SK-N-SH (cell line): Measurements from ENCODE around the gene IBTK. TPM values are rescaled to one million over a fixed set of nuclear protein-coding genes. Genes with fewer than 3 reads are reported as not detected.

ENCODE experiments used
- CTCF ChIA-PET: fragments of 300-600, 350-600 bp; formaldehyde crosslinking; extraction: SDS; loops from one replicate; lab custom pipeline; 2021; lab: Yijun Ruan, JAX
- POLR2A ChIA-PET: fragments of 350-600 bp; sonication (Branson Sonifier 250); formaldehyde crosslinking; extraction: SDS; loops from one replicate; lab custom pipeline; 2020; ENCODE audit warnings: antibody characterized with exemption, inconsistent platforms; lab: Yijun Ruan, JAX
- DNase-seq: peaks from one replicate; pipeline ENCODE4 v3.0.0; 2012
- H2AFZ ChIP-seq: fragments of 200-600 bp; sonication (generic); 2 replicates; pipeline ENCODE4 v1.8.1; 2016; ENCODE audit warnings: antibody characterized with exemption, mild to moderate bottlenecking, low read depth
- H3F3A ChIP-seq: fragments of 200-600 bp; sonication (generic); replicated peaks from 2 replicates; pipeline ENCODE3; 2016; ENCODE audit warnings: antibody characterized with exemption, mild to moderate bottlenecking; ENCODE audit not compliant: insufficient read depth
- H3K27ac ChIP-seq, 2 experiments: fragments of 200-500 bp in 1 of 2; fragments of 200-600 bp in 1 of 2; sonication (Bioruptor generic) in 1 of 2; sonication (generic), shearing (Covaris generic) in 1 of 2; 2 replicates each; pipeline versions ENCODE4 v1.5.1 to v1.6.1; 2014 to 2016; ENCODE audit warnings: low read depth in 2 of 2, inconsistent platforms in 1 of 2, low read length in 1 of 2, mild to moderate bottlenecking in 1 of 2, mixed read lengths in 1 of 2
- H3K27me3 ChIP-seq: fragments of 200-600 bp; sonication (generic), shearing (Covaris generic); 2 replicates; pipeline ENCODE4 v1.6.1; 2016; ENCODE audit warnings: mixed run types; ENCODE audit not compliant: insufficient read depth
- H3K36me3 ChIP-seq, 2 experiments: fragments of 200-500 bp in 1 of 2; fragments of 200-600 bp in 1 of 2; sonication (Bioruptor generic) in 1 of 2; sonication (generic) in 1 of 2; replicated peaks in 1 of 2; 2 replicates each; pipeline versions ENCODE3 to v1.5.1; 2014 to 2016; ENCODE audit warnings: low read length in 1 of 2, mild to moderate bottlenecking in 1 of 2; ENCODE audit not compliant: insufficient read depth in 2 of 2, control insufficient read depth in 1 of 2
- H3K4me1 ChIP-seq, 2 experiments: fragments of 200-500 bp in 1 of 2; fragments of 200-600 bp in 1 of 2; sonication (Bioruptor generic) in 1 of 2; sonication (generic), shearing (Covaris generic) in 1 of 2; 2 replicates each; pipeline versions ENCODE4 v1.5.1 to v1.6.1; 2014 to 2016; ENCODE audit warnings: low read depth in 1 of 2, low read length in 1 of 2, mixed run types in 1 of 2; ENCODE audit not compliant: insufficient read depth in 2 of 2, control insufficient read depth in 1 of 2
- H3K4me2 ChIP-seq: fragments of 200-600 bp; sonication (generic), shearing (Covaris generic); 2 replicates; pipeline ENCODE4 v1.6.1; 2017; ENCODE audit warnings: mixed run types
- H3K4me3 ChIP-seq, 2 experiments: fragments of 200-500 bp in 1 of 2; fragments of 200-600 bp in 1 of 2; sonication (Bioruptor generic) in 1 of 2; sonication (generic), shearing (Covaris generic) in 1 of 2; 2 replicates each; pipeline versions ENCODE4 v1.5.1 to v1.8.1; 2014 to 2016; ENCODE audit warnings: low read depth in 2 of 2, inconsistent platforms in 1 of 2, low read length in 1 of 2, mild to moderate bottlenecking in 1 of 2, mixed read lengths in 1 of 2, moderate library complexity in 1 of 2
- H3K79me2 ChIP-seq: fragments of 200-600 bp; sonication (generic); 2 replicates; pipeline ENCODE4 v1.8.1; 2017; ENCODE audit warnings: mild to moderate bottlenecking; ENCODE audit not compliant: insufficient read depth
- H3K9ac ChIP-seq: fragments of 200-600 bp; sonication (generic); 2 replicates; pipeline ENCODE4 v1.6.1; 2017; ENCODE audit warnings: mixed run types
- H3K9me2 ChIP-seq: fragments of 200-600 bp; sonication (generic); 2 replicates; pipeline ENCODE4 v1.6.1; 2017; ENCODE audit warnings: mixed run types
- H3K9me3 ChIP-seq: fragments of 200-600 bp; sonication (generic); 2 replicates; pipeline ENCODE4 v1.6.1; 2017; ENCODE audit warnings: mixed run types, mild to moderate bottlenecking, moderate library complexity
- H4K20me1 ChIP-seq: fragments of 200-600 bp; sonication (generic); 2 replicates; pipeline ENCODE4 v1.6.1; 2017; ENCODE audit warnings: mild to moderate bottlenecking, mixed run types; ENCODE audit not compliant: insufficient read depth
- ELF1 ChIP-seq: IDR thresholded peaks from 2 replicates; pipeline ENCODE4 v1.4.0; 2012
- EP300 ChIP-seq, 2 experiments: IDR thresholded peaks; 2 replicates each; pipeline versions ENCODE4 v1.4.0 to v1.6.1; 2012; ENCODE audit warnings: borderline replicate concordance in 1 of 2, low read depth in 1 of 2, low read length in 1 of 2
- FOXJ3 ChIP-seq: sonication (generic); formaldehyde crosslinking; IDR thresholded peaks from 2 replicates; pipeline ENCODE4 v1.5.1; 2020; ENCODE audit warnings: mild to moderate bottlenecking, missing genetic modification reagents
- GABPA ChIP-seq: IDR thresholded peaks from 2 replicates; pipeline ENCODE4 v1.4.0; 2012; ENCODE audit warnings: low read depth, mild to moderate bottlenecking
- GATA2 ChIP-seq: sonication (generic); formaldehyde crosslinking; IDR thresholded peaks from 2 replicates; pipeline ENCODE4 v1.5.0; 2020; ENCODE audit warnings: mild to moderate bottlenecking, missing genetic modification reagents
- POLR2AphosphoS5 ChIP-seq: IDR thresholded peaks from 2 replicates; pipeline ENCODE4 v1.6.1; 2012; ENCODE audit warnings: low read depth, low read length
- RCOR1 ChIP-seq: fragments of 150-350 bp; IDR thresholded peaks from 2 replicates; pipeline ENCODE4 v1.6.1; 2017; ENCODE audit warnings: antibody characterized with exemption, low read length
- RFX5 ChIP-seq: IDR thresholded peaks from 2 replicates; pipeline ENCODE4 v1.6.1; 2012; ENCODE audit warnings: mild to moderate bottlenecking, improper control_type of control experiment, low read length
- SIN3A ChIP-seq: IDR thresholded peaks from 2 replicates; pipeline ENCODE4 v1.6.1; 2012; ENCODE audit warnings: low read depth, mild to moderate bottlenecking, low read length, moderate library complexity, borderline replicate concordance
- TAF1 ChIP-seq: IDR thresholded peaks from 2 replicates; pipeline ENCODE4 v1.6.1; 2012; ENCODE audit warnings: low read depth, mild to moderate bottlenecking, low read length, moderate library complexity, borderline replicate concordance
- WGBS: methylation state at CpG from one replicate; pipeline ENCODE4 v1.1.6; 2017; ENCODE audit warnings: low lambda C conversion rate; 5-methylcytosine and 5-hydroxymethylcytosine counted together
- polyA plus RNA-seq, 3 experiments: library from polyadenylated mRNA; depleted of rRNA; stranded (reverse); fragments of >200 nt; gene quantifications; 2 replicates each; pipeline ENCODE4 v1.2.3, GENCODE V29; 2012
- TF ChIP-seq, protein P1 (sequence below): fragments of 150-350 bp; IDR thresholded peaks from 2 replicates; pipeline ENCODE4 v1.6.1; 2016; ENCODE audit warnings: mild to moderate bottlenecking, low read depth, low read length
- TF ChIP-seq, protein P2 (sequence below): IDR thresholded peaks from 2 replicates; pipeline ENCODE4 v1.6.1; 2012; ENCODE audit warnings: mild to moderate bottlenecking, low read depth, low read length, moderate library complexity
- TF ChIP-seq, protein P3 (sequence below): fragments of 200-600 bp; sonication (generic); IDR thresholded peaks from 2 replicates; pipeline ENCODE4 v1.6.1; 2017; ENCODE audit warnings: antibody characterized with exemption, mild to moderate bottlenecking, moderate library complexity

IBTK gene
- polyA plus RNA-seq, 1 of the 3 experiments (the other 2 are of a cell fraction), result 9.5 TPM

DNA sequence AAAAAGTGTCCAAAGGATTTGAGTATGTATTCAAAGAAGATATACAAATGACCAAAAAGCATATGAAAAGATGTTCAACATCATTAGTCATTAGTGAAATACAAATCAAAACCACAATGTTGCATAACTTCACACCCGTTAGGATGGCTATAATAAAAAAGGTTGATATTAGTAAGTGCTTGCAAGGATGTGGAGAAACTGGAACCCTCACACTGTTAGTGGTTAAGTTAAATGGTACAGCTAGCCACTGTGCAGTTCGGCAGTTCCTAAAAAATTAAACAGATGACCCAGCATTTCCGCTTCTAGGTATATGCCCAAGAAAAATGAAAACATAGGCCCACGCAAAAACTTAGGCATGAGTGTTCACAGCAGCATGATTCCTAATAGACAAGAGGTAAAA lies 38.6 kb downstream of the IBTK start:
- TF ChIP-seq, protein P1, sequence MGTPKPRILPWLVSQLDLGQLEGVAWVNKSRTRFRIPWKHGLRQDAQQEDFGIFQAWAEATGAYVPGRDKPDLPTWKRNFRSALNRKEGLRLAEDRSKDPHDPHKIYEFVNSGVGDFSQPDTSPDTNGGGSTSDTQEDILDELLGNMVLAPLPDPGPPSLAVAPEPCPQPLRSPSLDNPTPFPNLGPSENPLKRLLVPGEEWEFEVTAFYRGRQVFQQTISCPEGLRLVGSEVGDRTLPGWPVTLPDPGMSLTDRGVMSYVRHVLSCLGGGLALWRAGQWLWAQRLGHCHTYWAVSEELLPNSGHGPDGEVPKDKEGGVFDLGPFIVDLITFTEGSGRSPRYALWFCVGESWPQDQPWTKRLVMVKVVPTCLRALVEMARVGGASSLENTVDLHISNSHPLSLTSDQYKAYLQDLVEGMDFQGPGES, result no peak
- TF ChIP-seq GATA2 (CRISPR knock-in tag) (no peak), SIN3A (no peak), EP300 (IDR thresholded peaks at IDR 0.05; ENCODE audit: borderline replicate concordance in 1 of 2, low read depth in 1 of 2, low read length in 1 of 2) (no peak), FOXJ3 (no peak), RCOR1 (no peak), TAF1 (no peak), RFX5 (no peak), GABPA (no peak), ELF1 (no peak), POLR2AphosphoS5 (no peak)
- TF ChIP-seq, protein P2, sequence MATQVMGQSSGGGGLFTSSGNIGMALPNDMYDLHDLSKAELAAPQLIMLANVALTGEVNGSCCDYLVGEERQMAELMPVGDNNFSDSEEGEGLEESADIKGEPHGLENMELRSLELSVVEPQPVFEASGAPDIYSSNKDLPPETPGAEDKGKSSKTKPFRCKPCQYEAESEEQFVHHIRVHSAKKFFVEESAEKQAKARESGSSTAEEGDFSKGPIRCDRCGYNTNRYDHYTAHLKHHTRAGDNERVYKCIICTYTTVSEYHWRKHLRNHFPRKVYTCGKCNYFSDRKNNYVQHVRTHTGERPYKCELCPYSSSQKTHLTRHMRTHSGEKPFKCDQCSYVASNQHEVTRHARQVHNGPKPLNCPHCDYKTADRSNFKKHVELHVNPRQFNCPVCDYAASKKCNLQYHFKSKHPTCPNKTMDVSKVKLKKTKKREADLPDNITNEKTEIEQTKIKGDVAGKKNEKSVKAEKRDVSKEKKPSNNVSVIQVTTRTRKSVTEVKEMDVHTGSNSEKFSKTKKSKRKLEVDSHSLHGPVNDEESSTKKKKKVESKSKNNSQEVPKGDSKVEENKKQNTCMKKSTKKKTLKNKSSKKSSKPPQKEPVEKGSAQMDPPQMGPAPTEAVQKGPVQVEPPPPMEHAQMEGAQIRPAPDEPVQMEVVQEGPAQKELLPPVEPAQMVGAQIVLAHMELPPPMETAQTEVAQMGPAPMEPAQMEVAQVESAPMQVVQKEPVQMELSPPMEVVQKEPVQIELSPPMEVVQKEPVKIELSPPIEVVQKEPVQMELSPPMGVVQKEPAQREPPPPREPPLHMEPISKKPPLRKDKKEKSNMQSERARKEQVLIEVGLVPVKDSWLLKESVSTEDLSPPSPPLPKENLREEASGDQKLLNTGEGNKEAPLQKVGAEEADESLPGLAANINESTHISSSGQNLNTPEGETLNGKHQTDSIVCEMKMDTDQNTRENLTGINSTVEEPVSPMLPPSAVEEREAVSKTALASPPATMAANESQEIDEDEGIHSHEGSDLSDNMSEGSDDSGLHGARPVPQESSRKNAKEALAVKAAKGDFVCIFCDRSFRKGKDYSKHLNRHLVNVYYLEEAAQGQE, result no peak
- TF ChIP-seq, protein P3, sequence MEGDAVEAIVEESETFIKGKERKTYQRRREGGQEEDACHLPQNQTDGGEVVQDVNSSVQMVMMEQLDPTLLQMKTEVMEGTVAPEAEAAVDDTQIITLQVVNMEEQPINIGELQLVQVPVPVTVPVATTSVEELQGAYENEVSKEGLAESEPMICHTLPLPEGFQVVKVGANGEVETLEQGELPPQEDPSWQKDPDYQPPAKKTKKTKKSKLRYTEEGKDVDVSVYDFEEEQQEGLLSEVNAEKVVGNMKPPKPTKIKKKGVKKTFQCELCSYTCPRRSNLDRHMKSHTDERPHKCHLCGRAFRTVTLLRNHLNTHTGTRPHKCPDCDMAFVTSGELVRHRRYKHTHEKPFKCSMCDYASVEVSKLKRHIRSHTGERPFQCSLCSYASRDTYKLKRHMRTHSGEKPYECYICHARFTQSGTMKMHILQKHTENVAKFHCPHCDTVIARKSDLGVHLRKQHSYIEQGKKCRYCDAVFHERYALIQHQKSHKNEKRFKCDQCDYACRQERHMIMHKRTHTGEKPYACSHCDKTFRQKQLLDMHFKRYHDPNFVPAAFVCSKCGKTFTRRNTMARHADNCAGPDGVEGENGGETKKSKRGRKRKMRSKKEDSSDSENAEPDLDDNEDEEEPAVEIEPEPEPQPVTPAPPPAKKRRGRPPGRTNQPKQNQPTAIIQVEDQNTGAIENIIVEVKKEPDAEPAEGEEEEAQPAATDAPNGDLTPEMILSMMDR, result no peak
- CTCF ChIA-PET, result no interaction called here
- H3K9me2 ChIP-seq, result no peaks in the 10 kb centered on the region

More for the DNA sequence above, 38.6 kb downstream of the IBTK start:
- Histone ChIP-seq H3K27me3 (no peaks in the 10 kb centered on the region), H3K36me3 (peaks cover 60 to 84% of the 10 kb centered on the region in 2 experiments), H3K4me3 (no peak overlapping the region), H3K4me1 (peaks cover 10 to 17% of the 10 kb centered on the region in 2 experiments), H3K79me2 (peaks cover 6% of the 10 kb centered on the region), H4K20me1 (no peaks in the 10 kb centered on the region), H3K4me2 (no peak overlapping the region), H3K27ac (no peak overlapping the region), H3K9me3 (no peaks in the 10 kb centered on the region), H3K9ac (no peak overlapping the region), H3F3A (peaks cover 25% of the 10 kb centered on the region), H2AFZ (no peak overlapping the region)
- no peak for DNase-seq
- 96% methylated on average over 4 of the region's 4 CpGs for WGBS
- POLR2A ChIA-PET, result no interaction called here
